Keratinocyte (primary cell): ENCODE measurements around the gene FBXO9.

ENCODE experiments used
- EZH2 ChIP-seq: IDR thresholded peaks from one replicate; pipeline ENCODE4 v1.6.1; 2012; ENCODE audit warnings: inconsistent platforms, mild to moderate bottlenecking, low read length, moderate library complexity
- TF ChIP-seq, protein P1 (sequence below), 3 experiments: IDR thresholded peaks in 1 of 3; conservative IDR thresholded peaks in 1 of 3; optimal IDR thresholded peaks in 1 of 3; 2 replicates in 2 of 3; 3 replicates in 1 of 3; pipeline versions ENCODE3 to v1.5.1; 2011; ENCODE audit warnings: low read length in 3 of 3, mild to moderate bottlenecking in 3 of 3, moderate library complexity in 2 of 3, control low read depth in 1 of 3, inconsistent platforms in 1 of 3; ENCODE audit not compliant: insufficient read depth in 2 of 3; ENCODE audit errors: extremely low read depth in 1 of 3

DNA sequence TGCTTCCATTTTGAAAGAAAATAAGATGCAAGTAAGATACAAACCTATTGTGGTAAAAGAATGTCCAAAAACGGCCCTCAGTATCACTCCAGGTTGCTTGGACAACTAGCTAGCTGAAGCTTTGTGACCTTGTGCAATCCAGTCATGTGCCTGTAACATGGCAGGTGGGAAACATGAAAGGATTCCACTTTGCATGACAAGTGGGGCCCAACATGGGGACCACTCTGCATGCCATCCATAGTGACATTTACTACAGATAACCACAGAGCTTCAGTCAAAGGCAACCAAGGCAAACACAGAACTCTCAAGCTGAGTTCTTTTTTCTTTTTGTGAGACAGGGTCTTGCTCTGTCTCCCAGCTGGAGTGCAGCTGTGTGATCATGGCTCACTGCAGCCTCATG, 15.8 kb upstream of the FBXO9 start:
- TF ChIP-seq, protein P1, sequence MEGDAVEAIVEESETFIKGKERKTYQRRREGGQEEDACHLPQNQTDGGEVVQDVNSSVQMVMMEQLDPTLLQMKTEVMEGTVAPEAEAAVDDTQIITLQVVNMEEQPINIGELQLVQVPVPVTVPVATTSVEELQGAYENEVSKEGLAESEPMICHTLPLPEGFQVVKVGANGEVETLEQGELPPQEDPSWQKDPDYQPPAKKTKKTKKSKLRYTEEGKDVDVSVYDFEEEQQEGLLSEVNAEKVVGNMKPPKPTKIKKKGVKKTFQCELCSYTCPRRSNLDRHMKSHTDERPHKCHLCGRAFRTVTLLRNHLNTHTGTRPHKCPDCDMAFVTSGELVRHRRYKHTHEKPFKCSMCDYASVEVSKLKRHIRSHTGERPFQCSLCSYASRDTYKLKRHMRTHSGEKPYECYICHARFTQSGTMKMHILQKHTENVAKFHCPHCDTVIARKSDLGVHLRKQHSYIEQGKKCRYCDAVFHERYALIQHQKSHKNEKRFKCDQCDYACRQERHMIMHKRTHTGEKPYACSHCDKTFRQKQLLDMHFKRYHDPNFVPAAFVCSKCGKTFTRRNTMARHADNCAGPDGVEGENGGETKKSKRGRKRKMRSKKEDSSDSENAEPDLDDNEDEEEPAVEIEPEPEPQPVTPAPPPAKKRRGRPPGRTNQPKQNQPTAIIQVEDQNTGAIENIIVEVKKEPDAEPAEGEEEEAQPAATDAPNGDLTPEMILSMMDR (optimal IDR thresholded peaks at IDR 0.05 in 1 of 3, IDR thresholded peaks at IDR 0.05 in 1 of 3, conservative IDR thresholded peaks at IDR 0.05 in 1 of 3; ENCODE audit: extremely low read depth in 1 of 3, insufficient read depth in 2 of 3, low read length in 3 of 3), result no peak
- no peak for TF ChIP-seq EZH2
